Mesangial cell (primary cell): ENCODE results near the gene RPS15A. TPM values are rescaled to one million over a fixed set of nuclear protein-coding genes. Genes with fewer than 3 reads are reported as not detected.

ENCODE experiments used
- total RNA-seq: library from RNA; depleted of rRNA; stranded (reverse); fragments of >200 nt; gene quantifications from 2 replicates; pipeline ENCODE4 v1.2.3, GENCODE V29; 2015

Gene RPS15A
- 1,597 and 1,822 TPM in 2 replicates for total RNA-seq

DNA sequence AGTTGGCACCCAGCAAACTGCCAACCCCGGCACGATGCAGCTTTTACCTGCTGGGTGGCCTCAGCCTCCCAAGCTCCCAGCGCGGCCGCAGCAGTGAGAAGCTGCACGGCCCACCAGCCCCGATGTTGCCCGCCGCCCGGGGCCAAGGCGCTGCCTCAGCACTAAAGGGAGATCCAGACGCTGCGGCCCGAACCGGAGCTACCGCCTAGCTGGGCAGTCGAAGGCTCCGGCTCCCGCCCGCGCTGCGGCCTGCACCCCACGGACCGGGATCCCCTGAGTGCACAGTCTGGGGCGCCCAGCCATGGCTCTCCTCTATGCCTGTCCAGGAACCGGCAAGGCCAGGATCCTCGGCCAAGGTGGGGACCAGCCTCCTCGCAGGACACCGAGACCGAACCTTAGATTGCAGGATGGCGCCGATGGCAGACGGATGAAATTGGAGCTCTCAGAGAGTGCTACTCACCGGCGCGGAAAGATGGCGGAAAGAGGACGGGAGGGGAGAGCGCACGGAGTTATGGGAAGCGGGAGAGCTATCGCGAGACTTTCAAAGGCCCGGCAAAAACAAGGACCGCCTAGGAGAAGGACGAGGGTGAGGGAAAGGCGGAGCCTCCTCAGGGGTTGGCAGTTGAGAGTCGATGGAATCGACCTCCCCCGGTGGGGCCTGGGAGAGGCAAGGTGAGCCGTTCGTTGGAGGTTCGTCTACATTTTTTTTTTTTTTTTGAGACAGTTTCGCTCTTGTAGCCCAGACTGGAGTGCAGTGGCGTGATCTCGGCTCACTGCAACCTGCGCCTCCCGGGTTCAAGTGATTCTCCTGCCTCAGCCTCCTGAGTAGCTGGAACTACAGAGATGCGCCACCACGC lies at the start of gene RPS15A:
RPS15A (minus strand) TSS at position 485 of the 857 bp plus-strand sequence. CDS start 1,221 bp downstream, outside the sequence.

GRCh38 chr16:18801145-18801972 lies 11.2 kb upstream of the RPS15A start, which contains the start of gene ARL6IP1:
TSS of gene ARL6IP1 (minus strand) at chr16:18801549. CDS start at chr16:18801466, 83 bp downstream.

Other genes with a start within 250 kb of the RPS15A start
- 112 and 126 TPM in 2 replicates for gene NOMO2, start 228.2 kb downstream of the RPS15A start, total RNA-seq
- 153 and 402 TPM in 2 replicates for gene ARL6IP1, start 11.2 kb upstream of the RPS15A start, total RNA-seq
- gene SMG1, start 136.1 kb upstream of the RPS15A start, total RNA-seq = 31.0 and 35.6 TPM in 2 replicates
- gene TMC7, start 193.6 kb upstream of the RPS15A start, total RNA-seq = 0.33 and 0.76 TPM in 2 replicates